GM18907 (cell line): ENCODE measurements around the gene FKBP15.

ENCODE experiments used
- ATAC-seq: cut with Tn5 transposase; IDR thresholded peaks from one replicate; pipeline ENCODE4 v1.9.1; 2021; ENCODE audit warnings: mild to moderate bottlenecking, moderate library complexity; ENCODE audit not compliant: unreplicated experiment

The FKBP15 gene

GRCh38 chr9:113183956-113184488 lies 37.1 kb downstream of the FKBP15 start:
- ATAC-seq: no peak

- no peak for ATAC-seq
Observed at GRCh38 chr9:113181165-113181564, 39.9 kb downstream of the FKBP15 start.

GRCh38 chr9:113179839-113180238 lies 41.2 kb downstream of the FKBP15 start:
- no peak for ATAC-seq

- no peak for ATAC-seq
Observed at GRCh38 chr9:113178087-113178486, 43.0 kb downstream of the FKBP15 start.

- ATAC-seq: no peak
Observed at GRCh38 chr9:113177251-113177650, 43.8 kb downstream of the FKBP15 start.

- no peak for ATAC-seq
Observed at GRCh38 chr9:113176803-113177202, 44.3 kb downstream of the FKBP15 start.

GRCh38 chr9:113173341-113173740 lies 47.7 kb downstream of the FKBP15 start:
- ATAC-seq: no peak

GRCh38 chr9:113168809-113169208 lies 52.3 kb downstream of the FKBP15 start:
- no peak for ATAC-seq

- no peak for ATAC-seq
Observed at GRCh38 chr9:113166039-113166438, 55.0 kb downstream of the FKBP15 start.

- no peak for ATAC-seq
Observed at GRCh38 chr9:113164536-113165300, 56.4 kb downstream of the FKBP15 start.

GRCh38 chr9:113163001-113163400 lies 58.1 kb downstream of the FKBP15 start:
- ATAC-seq: no peak

GRCh38 chr9:113160571-113160970 lies 60.5 kb downstream of the FKBP15 start:
- no peak for ATAC-seq

GRCh38 chr9:113158446-113158845 lies 62.6 kb downstream of the FKBP15 start:
- no peak for ATAC-seq

GRCh38 chr9:113156880-113157279 lies 64.2 kb downstream of the FKBP15 start:
- no peak for ATAC-seq

GRCh38 chr9:113155911-113156588 lies 65.0 kb downstream of the FKBP15 start:
- ATAC-seq: no peak

GRCh38 chr9:113154946-113155345 lies 66.1 kb downstream of the FKBP15 start:
- no peak for ATAC-seq

GRCh38 chr9:113154471-113154870 lies 66.6 kb downstream of the FKBP15 start:
- no peak for ATAC-seq

- no peak for ATAC-seq
Observed at GRCh38 chr9:113153599-113153998, 67.5 kb downstream of the FKBP15 start.

- ATAC-seq: no peak
Observed at GRCh38 chr9:113152699-113153098, 68.4 kb downstream of the FKBP15 start.

GRCh38 chr9:113151696-113152630 lies 69.1 kb downstream of the FKBP15 start:
- no peak for ATAC-seq
